COLO829 (cell line): ENCODE results near the gene GRIP1.
"Not testable (repeated sequence)": the region's sequence is repeated elsewhere in the genome, so short reads cannot be mapped to it uniquely, and the experiment has no call there.

Source experiments
- DNase-seq: peaks from one replicate; pipeline ENCODE4 v3.0.0; 2012; ENCODE audit warnings: low spot score

GRIP1 gene

GRCh38 chr12:66516561-66516960 is 162.3 kb downstream of the GRIP1 start:
- DNase-seq = no peak

GRCh38 chr12:66516133-66516532 is 162.7 kb downstream of the GRIP1 start:
- no peak for DNase-seq

- DNase-seq = peak; percentile 18
These were observed 164.3 kb downstream of the GRIP1 start for GRCh38 chr12:66514581-66514980.

DNA sequence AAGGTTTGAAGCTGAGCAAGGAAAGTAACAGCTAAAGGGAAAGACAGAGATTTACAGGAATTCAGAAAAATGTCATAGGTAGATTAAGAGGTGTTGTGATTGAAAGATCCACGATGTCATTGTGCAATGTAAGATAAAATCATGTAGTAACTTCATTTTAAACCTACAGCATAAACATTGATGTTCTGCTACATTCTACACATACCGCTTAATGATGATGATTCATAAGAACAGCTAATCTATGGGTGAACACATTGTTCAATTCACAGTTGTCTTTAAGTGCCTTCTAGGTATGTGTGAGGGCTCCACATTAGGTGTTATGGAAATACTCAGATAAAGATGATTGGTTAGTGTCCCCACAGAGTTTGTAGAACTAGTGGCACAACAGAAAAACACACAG is 170.9 kb downstream of the GRIP1 start:
- no peak for DNase-seq

DNA sequence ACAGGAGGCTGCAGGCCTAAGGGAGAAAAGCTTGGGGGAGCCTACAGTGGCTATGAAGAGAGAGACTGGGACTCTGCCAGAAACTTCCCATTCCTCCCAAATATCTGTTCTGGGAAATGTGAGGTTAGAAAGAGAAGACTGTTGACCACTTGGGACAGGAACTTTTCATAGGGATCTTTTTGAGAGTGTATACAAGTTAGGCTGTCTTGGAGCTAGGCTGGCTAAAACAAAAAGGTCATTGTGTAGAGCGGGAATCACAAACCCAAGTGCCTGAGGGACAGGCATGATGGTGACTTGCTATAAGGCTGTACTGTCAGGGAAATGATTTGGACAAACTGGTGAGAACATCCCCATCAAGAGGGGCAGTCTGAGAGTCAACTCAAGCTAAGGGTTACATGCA is 175.1 kb downstream of the GRIP1 start:
- DNase-seq = peak; percentile 75

DNA sequence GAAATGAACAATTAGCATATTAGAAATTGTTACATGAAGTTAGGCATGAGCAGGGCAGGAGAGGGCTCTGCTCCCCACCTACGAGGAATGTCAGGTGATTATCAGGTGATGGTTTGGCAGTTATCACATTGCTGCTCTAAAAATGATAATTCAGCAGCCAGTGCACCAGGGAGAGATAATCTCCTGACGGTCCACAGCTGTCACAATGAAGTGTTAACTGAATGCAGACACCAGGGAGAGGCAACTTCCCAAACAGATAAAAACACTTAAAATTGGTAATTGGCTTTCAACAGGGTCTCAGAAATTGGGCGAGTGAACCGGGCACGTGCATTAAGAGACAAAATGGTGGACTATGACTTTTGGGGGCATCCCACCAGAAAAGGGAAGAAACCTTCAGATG is 176.0 kb downstream of the GRIP1 start:
- no peak for DNase-seq

GRCh38 chr12:66500841-66501240 is 178.0 kb downstream of the GRIP1 start:
- DNase-seq = no peak

- DNase-seq = no peak
These were observed 178.8 kb downstream of the GRIP1 start for GRCh38 chr12:66500091-66500490.

DNA sequence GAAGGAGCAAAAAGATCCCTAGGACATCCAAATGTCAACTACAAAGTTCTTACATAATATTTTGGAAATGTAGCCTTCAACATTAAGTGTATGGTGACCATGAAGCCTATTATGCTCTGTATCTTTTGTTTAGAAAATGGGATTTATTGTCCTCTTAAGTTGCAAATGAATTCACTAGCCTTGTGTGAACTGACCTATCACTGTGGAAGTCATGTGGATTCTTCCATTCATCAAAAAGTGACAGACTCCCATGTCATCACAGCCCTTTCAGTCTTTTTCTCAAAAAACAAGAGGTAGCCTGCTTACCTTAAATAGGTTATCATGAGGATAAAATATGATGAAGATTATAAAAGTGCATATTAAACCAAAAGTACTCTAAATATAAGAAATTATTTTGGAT is 179.9 kb downstream of the GRIP1 start:
- DNase-seq = no peak

DNA sequence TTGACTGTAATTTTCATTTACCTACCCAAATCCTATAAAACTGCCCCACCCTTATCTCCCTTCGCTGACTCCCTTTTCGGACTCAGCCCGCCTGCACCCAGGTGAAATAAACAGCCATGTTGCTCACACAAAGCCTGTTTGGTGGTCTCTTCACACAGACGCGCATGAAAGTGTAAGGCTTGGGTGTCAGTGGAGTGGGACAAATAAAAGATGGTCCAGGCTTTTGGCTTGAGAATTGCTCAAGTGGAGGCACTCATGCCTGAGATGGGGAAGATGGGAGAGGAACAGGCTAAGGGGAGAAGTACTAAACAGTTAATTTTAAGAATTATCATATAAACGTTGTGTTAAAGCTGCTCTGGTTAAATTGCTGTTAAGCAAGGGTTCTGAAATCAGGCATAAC is 180.8 kb downstream of the GRIP1 start:
- DNase-seq = not testable (repeated sequence)

DNA sequence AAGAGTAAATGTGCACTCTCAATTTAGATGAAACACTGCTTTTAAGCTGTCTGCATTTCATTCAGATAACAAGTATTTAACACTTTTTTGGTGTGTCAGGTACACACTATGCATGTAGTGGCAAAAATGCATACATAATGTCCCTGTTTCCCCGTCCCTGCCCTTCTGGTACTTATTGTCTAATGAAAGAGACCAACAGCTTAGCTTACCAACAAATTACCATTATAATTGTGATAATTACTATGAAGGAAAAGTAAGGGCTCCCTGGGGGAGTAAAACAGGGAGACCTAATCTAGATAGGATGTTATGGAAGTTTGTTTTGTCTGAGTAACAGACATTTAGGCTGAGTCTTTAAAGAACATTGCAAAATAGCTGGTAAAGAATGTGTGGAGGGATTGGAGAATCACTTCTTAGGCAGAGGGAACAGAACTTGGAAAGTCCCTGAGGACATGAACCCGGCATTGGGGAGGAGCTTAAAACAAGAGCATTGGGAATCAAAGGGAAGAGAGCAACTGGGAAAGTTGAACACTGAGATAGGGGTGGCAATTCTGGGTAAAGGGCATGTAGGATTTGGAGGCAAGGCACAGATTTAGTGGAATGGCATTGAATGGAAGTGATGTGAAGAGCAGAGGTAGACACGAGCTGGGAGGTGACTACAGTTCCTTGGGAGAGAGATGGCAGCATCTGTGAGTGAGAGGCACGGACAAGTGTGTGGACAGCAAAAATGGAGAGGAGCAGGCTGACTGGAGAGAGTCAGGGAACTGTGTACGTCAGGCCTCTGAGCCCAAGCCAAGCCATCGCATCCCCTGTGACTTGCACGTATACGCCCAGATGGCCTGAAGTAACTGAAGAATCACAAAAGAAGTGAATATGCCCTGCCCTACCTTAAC is 181.6 kb downstream of the GRIP1 start:
- no peak for DNase-seq

DNA sequence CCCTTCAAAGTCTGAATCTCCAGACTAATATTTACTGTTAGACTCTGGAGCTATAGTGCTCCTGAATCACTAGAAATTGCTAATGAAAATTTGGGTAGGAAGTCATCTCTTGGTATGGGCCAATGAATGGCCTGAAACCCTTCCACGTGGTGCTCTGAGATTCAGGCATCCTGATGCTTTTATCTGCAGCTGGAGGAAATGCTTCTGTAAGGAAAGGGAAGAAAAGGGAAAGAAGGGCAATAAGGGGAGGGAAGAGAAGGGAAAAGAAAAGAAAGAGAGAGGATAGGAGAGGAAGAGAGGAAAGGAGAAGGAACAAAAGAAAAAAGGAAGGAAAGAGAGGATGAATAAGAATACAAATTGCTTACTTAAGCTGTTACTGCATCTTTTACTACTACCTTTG is 182.3 kb downstream of the GRIP1 start:
- no peak for DNase-seq

DNA sequence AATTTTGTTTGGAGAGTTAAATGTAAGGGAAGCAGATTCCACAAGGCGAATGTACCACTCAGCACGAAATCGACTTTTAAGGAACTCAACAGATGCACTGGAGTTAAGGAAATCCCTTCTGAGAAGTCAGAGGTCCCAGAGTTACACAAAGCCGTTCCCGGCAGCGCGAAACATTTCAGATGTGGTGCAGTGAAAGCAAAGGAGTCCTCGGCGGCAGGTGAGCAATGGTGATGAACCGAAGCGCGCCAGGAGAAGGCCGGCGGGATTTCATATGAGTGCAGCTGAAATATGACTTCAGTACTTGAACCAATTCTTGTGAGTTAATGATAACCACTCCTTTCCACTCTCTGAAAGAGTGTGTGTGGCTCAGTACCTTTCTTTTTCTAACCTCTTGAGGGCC is 183.2 kb downstream of the GRIP1 start:
- no peak for DNase-seq

DNA sequence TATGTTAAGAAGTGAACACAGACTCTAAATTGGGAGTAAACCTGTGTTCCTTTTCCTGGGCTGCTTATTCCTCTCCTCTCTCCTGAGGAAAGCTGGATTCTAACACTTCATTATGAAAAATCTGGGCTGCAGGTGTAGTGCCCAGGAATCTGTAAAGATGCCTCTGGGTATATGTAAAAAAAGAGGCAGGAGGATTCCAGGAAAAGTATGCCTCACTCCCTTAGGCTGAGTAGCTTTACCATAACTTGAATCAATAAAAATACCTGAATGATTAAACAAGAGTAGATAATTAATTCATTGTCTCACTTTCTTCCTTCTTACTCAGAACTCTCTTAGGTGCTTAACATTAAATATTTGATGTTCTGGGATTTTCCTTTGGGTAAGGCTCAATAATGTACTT is 185.1 kb downstream of the GRIP1 start:
- DNase-seq = no peak

GRCh38 chr12:66491853-66492252 is 187.0 kb downstream of the GRIP1 start:
- DNase-seq = no peak

- DNase-seq = no peak
These were observed 196.3 kb downstream of the GRIP1 start for GRCh38 chr12:66482351-66483203.

GRCh38 chr12:66467932-66468331 is 210.9 kb downstream of the GRIP1 start:
- no peak for DNase-seq

DNA sequence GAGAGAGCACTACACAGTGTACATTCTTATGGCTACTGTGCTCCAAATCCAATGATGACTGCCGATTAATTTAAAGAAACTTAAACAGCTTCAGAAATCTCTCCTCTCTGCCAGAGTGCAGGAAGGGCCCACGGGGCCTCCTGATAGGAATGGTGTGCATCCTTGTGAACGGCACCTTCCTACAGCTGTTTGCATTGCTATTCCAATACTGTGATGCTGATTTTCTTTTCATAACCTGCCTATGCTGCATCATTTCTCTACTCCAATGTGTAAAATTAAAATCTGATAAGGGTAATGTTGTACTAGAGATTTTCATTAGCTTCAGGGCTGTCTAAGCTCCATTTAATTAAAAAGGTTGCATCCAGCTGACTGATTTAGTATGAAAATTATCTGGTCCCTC is 217.5 kb downstream of the GRIP1 start:
- DNase-seq = no peak

DNA sequence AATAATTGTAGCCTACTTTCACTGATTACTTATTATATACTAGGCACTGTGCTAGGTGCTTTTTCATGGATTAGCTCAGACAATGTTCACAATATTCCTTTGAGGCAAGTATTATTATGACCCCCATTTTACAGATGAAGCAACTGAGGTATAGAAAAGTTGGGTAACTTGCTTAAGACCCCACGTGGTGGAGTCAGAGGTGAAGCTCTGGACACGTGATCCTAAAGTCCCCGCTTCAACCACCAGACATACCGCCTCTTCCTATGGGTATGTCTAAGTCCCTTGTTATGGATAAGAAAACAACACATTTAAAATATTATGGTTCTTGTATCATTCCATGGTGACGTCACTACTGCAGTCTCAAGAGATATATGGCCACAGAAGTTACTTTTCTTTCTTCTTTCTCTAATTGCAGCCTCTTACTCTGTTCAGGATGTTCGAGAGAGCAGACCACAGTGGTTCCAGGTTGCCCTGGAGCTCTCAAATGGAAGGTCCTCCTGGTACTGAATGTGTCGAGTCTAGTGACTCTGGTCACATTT is 218.9 kb downstream of the GRIP1 start:
- no peak for DNase-seq

DNA sequence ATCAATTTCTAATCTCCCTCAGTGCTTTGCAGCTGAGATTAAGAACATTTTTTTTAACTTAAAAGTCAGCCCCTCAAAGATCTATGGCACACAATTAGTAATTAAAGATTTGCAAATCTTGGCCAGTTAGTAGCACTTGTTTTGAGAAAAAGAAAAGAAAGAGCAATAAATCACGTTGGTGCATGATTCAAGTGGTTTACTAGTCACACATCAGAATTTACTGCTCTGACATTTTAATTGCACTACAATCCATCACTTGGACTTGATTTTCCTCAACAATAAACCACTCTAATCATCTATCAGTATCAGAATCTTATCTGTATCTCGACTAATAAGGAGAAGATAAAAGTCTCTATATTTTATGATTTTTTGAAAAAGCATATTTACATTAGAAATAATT is 222.3 kb downstream of the GRIP1 start:
- DNase-seq = no peak

- DNase-seq = no peak
These were observed 225.0 kb downstream of the GRIP1 start for GRCh38 chr12:66453844-66454243.

GRCh38 chr12:66453120-66453519 is 225.8 kb downstream of the GRIP1 start:
- DNase-seq = no peak

- no peak for DNase-seq
These were observed 229.3 kb downstream of the GRIP1 start for GRCh38 chr12:66449531-66449930.
